Thyroid gland (tissue), 4 donors: ENCODE results near the gene ROCK1.

Experiments
- CTCF ChIP-seq, 6 experiments: fragments of 200-600 bp in 3 of 6; fragments of 450-650 bp in 3 of 6; sonication (generic) in 3 of 6; IDR thresholded peaks; one replicate each; pipeline ENCODE4 v1.5.1; 2016 to 2019; ENCODE audit warnings: antibody characterized with exemption in 6 of 6, mild to moderate bottlenecking in 2 of 6, inconsistent platforms in 1 of 6, moderate library complexity in 1 of 6
- POLR2A ChIP-seq, 2 donors: fragments of 450-650 bp; IDR thresholded peaks; one replicate each; pipeline ENCODE4 v1.6.1; 2017; ENCODE audit warnings: antibody characterized with exemption in 2 of 2, mild to moderate bottlenecking in 2 of 2, moderate library complexity in 1 of 2

DNA sequence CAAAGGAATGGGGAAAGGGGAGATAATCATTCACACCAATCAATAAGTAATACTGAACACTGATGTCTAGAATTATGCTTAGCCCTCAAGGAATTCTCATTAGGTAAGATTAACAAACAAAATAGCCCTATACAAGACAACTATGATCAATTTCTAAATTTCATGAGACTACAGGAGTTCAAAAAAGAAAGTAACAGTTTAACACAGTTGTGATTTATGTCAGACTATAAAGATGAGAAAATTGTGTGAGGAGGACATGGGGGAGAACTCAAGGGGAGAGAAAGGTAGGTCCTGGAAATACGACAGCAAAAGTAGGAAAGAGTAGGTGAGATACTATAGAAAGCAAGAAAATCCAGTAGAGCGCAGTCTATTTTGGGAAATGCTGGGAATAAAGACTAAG, 14.9 kb downstream of the ROCK1 start:
- TF ChIP-seq CTCF (IDR thresholded peaks at IDR 0.05) (no peak), POLR2A (IDR thresholded peaks at IDR 0.05) (no peak)
